Activated CD8-positive, alpha-beta T cell treated with anti-CD3 and anti-CD28 coated beads, Interleukin-2, amount 10 ng/mL, durations not matched to agents 7 days and 5 days (primary cell): Measurements from ENCODE around the gene NRF1. TPM values are rescaled to one million over a fixed set of nuclear protein-coding genes. Genes with fewer than 3 reads are reported as not detected.
"Not testable (repeated sequence)": the region's sequence is repeated elsewhere in the genome, so short reads cannot be mapped to it uniquely, and the experiment has no call there.

Source experiments
- ATAC-seq: fragments of 150-1000 bp; cut with Tn5 transposase; one replicate; pipeline ENCODE4 v1.10.0; 2021; ENCODE audit warnings: moderate library complexity
- CTCF ChIA-PET: fragments of 350-600 bp; sonication (Branson Sonifier 250); formaldehyde crosslinking; loops from one replicate; lab custom pipeline; 2021; ENCODE audit warnings: antibody characterized with exemption; lab: Charles Lee
- POLR2A ChIA-PET: fragments of 350-600 bp; sonication (Branson Sonifier 250); formaldehyde crosslinking; loops from one replicate; lab custom pipeline; 2021; ENCODE audit warnings: antibody characterized with exemption; lab: Charles Lee
- DNase-seq: peaks from one replicate; pipeline ENCODE4 v3.0.0-alpha.2; 2020
- H3K27ac Mint-ChIP-seq: one replicate; pipeline ENCODE4 v1.8.0; 2021; ENCODE audit warnings: mild to moderate bottlenecking, mixed read lengths
- H3K27me3 Mint-ChIP-seq: one replicate; pipeline ENCODE4 v1.8.0; 2021; ENCODE audit warnings: low read depth, mixed read lengths
- H3K36me3 Mint-ChIP-seq: one replicate; pipeline ENCODE4 v1.8.0; 2021; ENCODE audit warnings: low read depth, mixed read lengths
- H3K4me1 Mint-ChIP-seq: one replicate; pipeline ENCODE4 v1.8.0; 2021; ENCODE audit warnings: low read depth, mixed read lengths
- H3K4me3 Mint-ChIP-seq: one replicate; pipeline ENCODE4 v1.8.0; 2021; ENCODE audit warnings: mild to moderate bottlenecking, mixed read lengths
- H3K9me3 Mint-ChIP-seq: one replicate; pipeline ENCODE4 v1.8.0; 2022; ENCODE audit warnings: mixed read lengths; ENCODE audit not compliant: insufficient read depth
- total RNA-seq, 2 experiments: library from RNA; stranded (reverse); gene quantifications; one replicate each; pipeline ENCODE4 v1.2.3, GENCODE V29; 2021

Gene NRF1
- total RNA-seq, 2 experiments from 2014 or later = 28.1 to 30.0 TPM

GRCh38 chr7:129586179-129586578, 25.3 kb upstream of the NRF1 start:
- H3K27ac Mint-ChIP-seq, H3K36me3 Mint-ChIP-seq, DNase-seq, H3K4me1 Mint-ChIP-seq, H3K27me3 Mint-ChIP-seq, H3K4me3 Mint-ChIP-seq, ATAC-seq, CTCF ChIA-PET: not testable (repeated sequence)
- POLR2A ChIA-PET = interaction anchor here (0.7 kb wide), 1 partner anchor 179 kb away, joined by 4 read pairs; no protein-coding TSS in a partner anchor
- H3K9me3 Mint-ChIP-seq = peaks cover 17% of the 10 kb centered on the region

- Mint-ChIP-seq H3K27me3 (peaks cover 3% of the 10 kb centered on the region), H3K27ac (no peak overlapping the region), H3K4me1 (no peaks in the 10 kb centered on the region), H3K9me3 (peaks cover 17% of the 10 kb centered on the region), H3K36me3 (peaks cover 7% of the 10 kb centered on the region), H3K4me3 (no peak overlapping the region)
- DNase-seq = no peak
- ATAC-seq = no peak
- ChIA-PET CTCF (no interaction called here), POLR2A (no interaction called here)
Measured at GRCh38 chr7:129588268-129588667, 23.3 kb upstream of the NRF1 start.

DNA sequence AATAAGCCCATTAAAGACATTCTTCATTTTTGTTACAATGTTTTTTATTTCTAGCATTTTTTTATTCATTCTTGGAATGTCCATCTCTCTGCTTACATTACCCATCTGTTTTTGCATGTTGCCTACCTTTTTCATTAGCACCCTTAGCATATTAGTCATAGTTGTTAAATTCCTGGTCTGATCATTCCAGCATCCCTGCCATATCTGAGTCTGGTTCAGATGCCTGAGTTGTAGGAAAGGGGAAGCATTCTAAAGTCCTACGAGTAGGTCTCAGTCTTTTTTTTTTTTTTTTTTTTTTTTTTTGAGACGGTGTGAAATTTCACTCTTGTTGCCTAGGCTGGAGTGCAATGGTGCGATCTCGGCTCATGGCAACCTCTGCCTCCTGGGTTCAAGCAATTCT, 19.7 kb upstream of the NRF1 start:
- no peaks in the 10 kb centered on the region for H3K4me1 Mint-ChIP-seq
- no peak overlapping the region for H3K27ac Mint-ChIP-seq
- no peak for ATAC-seq
- no peaks in the 10 kb centered on the region for H3K9me3 Mint-ChIP-seq
- no peak for DNase-seq
- CTCF ChIA-PET = interaction anchor here (1.2 kb wide), 1 partner anchor 18 kb away, joined by 3 read pairs; no protein-coding TSS in a partner anchor
- H3K36me3 Mint-ChIP-seq = peaks cover 1% of the 10 kb centered on the region
- H3K4me3 Mint-ChIP-seq = no peak overlapping the region
- H3K27me3 Mint-ChIP-seq = peaks cover 3% of the 10 kb centered on the region
- POLR2A ChIA-PET = no interaction called here

DNA sequence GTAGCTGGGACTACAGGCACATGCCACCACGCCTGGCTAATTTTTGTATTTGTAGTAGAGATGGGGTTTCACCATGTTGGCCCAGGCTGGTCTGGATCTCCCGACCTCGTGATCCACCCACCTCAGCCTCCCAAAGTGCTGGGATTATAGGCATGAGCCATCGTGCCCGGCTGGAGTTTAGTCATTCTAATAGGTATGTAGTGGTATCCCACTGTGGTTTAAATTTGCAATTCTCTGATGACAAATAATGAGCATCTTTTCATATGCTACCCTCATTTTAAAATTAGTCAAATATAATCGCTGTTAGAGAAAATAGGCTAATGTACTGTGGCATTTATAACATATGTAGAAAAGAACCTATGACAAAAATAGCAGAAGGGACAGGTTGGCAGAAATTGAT, 15.1 kb upstream of the NRF1 start:
- DNase-seq, H3K36me3 Mint-ChIP-seq, H3K4me1 Mint-ChIP-seq, H3K9me3 Mint-ChIP-seq, H3K4me3 Mint-ChIP-seq, H3K27ac Mint-ChIP-seq, H3K27me3 Mint-ChIP-seq, ATAC-seq, CTCF ChIA-PET: not testable (repeated sequence)
- POLR2A ChIA-PET = interaction anchor here (0.7 kb wide), 1 partner anchor 570 kb away, joined by 5 read pairs; no protein-coding TSS in a partner anchor

- H3K4me3 Mint-ChIP-seq = no peak overlapping the region
- no peaks in the 10 kb centered on the region for H3K27me3 Mint-ChIP-seq
- no peaks in the 10 kb centered on the region for H3K4me1 Mint-ChIP-seq
- no peak for ATAC-seq
- no peaks in the 10 kb centered on the region for H3K9me3 Mint-ChIP-seq
- DNase-seq = no peak
- ChIA-PET POLR2A (interaction anchor here (1.4 kb wide), 1 partner anchor 12 kb away, joined by 3 read pairs; no protein-coding TSS in a partner anchor), CTCF (interaction anchor here (2.0 kb wide), 1 partner anchor 10 kb away, joined by 8 read pairs; no protein-coding TSS in a partner anchor)
- no peak overlapping the region for H3K27ac Mint-ChIP-seq
- H3K36me3 Mint-ChIP-seq = no peaks in the 10 kb centered on the region
Measured at GRCh38 chr7:129597672-129598071, 13.8 kb upstream of the NRF1 start.

GRCh38 chr7:129599174-129599573, 12.3 kb upstream of the NRF1 start:
- CTCF ChIA-PET = interaction anchor here (2.0 kb wide), 1 partner anchor 9 kb away, joined by 8 read pairs; no protein-coding TSS in a partner anchor
- no peaks in the 10 kb centered on the region for H3K4me1 Mint-ChIP-seq
- ATAC-seq = no peak

DNA sequence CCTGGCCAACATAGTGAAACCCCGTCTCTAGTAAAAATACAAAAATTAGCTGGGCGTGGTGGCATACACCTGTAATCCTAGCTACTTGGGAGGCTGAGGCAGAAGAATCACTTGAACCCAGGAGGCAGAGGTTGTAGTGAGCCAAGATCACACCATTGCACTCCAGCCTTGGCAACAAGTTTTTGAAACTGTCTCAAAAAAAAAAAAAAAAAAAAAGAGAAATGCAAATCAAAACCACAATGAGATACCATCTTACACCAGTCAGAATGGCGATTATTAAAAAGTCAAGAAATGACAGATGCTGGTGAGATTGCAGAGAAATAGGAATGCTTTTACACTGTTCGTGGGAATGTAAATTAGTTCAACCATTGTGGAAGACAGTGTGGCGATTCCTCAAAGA, 7.9 kb upstream of the NRF1 start:
- Mint-ChIP-seq H3K4me1 (peaks cover 13% of the 10 kb centered on the region), H3K36me3 (peaks cover 16% of the 10 kb centered on the region)
- H3K27me3 Mint-ChIP-seq, DNase-seq, H3K9me3 Mint-ChIP-seq, H3K27ac Mint-ChIP-seq, H3K4me3 Mint-ChIP-seq, ATAC-seq, POLR2A ChIA-PET, CTCF ChIA-PET: not testable (repeated sequence)

More at GRCh38 chr7:129599174-129599573, 12.3 kb upstream of the NRF1 start:
- no peaks in the 10 kb centered on the region for H3K9me3 Mint-ChIP-seq
- no peak overlapping the region for H3K4me3 Mint-ChIP-seq
- H3K27ac Mint-ChIP-seq = no peak overlapping the region
- no peaks in the 10 kb centered on the region for H3K36me3 Mint-ChIP-seq
- DNase-seq = no peak
- POLR2A ChIA-PET = interaction anchor here (0.6 kb wide), 1 partner anchor 286 kb away, joined by 3 read pairs; no protein-coding TSS in a partner anchor
- no peaks in the 10 kb centered on the region for H3K27me3 Mint-ChIP-seq

GRCh38 chr7:129604021-129604420, 7.5 kb upstream of the NRF1 start:
- CTCF ChIA-PET, H3K4me3 Mint-ChIP-seq, ATAC-seq, H3K27ac Mint-ChIP-seq, H3K9me3 Mint-ChIP-seq, H3K27me3 Mint-ChIP-seq, DNase-seq, POLR2A ChIA-PET: not testable (repeated sequence)
- Mint-ChIP-seq H3K4me1 (peaks cover 15% of the 10 kb centered on the region), H3K36me3 (peaks cover 16% of the 10 kb centered on the region)

DNA sequence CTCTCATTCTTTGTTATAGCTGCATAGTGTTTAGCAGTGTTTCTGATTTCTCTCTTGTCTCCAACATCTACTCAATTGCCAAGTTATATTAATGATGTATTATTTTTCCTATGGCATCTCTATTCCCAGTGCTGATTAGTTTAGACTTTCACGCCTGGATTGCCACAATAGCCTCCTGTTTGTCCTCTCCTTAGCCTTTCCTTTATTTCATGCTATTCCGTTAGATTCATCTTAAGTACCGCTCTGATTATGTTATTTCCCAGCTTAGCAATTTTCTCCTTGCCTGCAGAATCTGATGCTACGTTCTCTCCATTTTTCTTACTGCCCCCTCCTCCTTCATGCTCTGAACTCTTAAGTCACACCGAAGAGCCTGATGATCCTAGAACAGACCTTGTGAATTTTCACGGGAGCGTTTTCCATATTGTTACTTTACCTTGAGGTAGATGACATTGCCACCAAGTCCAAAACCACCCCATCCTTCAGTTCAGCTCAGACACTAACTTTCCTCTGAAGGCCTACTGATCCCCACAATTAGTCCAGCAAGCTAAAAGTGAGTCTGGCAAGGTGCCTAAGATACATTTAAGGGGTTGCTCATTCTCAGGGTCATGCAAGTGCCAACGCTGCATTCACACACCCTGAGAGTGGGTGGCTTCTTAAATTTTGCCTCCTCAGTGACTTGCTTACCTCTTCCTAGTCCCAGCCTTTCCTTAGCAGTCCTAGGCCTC, 6.6 kb upstream of the NRF1 start:
- Mint-ChIP-seq H3K9me3 (no peaks in the 10 kb centered on the region), H3K27ac (no peak overlapping the region), H3K27me3 (no peaks in the 10 kb centered on the region), H3K4me3 (no peak overlapping the region), H3K36me3 (peaks cover 23% of the 10 kb centered on the region), H3K4me1 (peaks cover 23% of the 10 kb centered on the region)
- DNase-seq (no peak), ATAC-seq (no peak)
- ChIA-PET POLR2A (no interaction called here), CTCF (interaction anchor here (1.3 to 2.7 kb wide), 4 partner anchors 10 to 237 kb away, joined by 4 to 9 read pairs (median 6); no protein-coding TSS in a partner anchor)

DNA sequence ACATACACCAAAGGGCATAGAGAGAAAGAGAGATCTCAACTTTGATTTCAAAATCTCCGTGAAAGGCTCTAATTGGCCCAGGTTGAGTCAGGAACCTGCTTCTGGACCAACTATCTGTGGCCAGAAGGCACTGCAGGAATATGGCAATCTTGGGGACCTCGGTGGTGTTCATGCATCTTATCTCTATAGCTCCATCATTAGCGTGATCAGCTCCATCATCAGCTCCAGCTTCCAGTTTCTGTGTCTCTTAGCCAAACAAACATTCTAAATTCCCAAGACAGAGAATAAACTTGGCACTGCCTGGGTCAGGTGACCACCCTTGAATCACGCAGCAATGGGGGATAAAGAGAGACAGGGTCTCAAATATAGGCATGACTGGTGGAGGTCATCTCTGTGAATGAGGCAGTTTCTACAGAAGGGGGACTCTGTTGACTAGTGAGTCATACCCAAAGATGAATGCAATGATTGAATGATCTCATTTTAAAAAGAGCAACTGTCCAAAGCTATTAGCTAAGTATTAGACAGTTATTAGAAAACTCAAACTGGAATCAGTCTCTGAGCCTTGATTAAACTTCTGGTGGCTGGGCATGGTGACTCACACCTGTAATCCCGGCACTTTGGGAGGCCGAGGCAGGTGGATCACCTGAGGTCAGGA, 5.4 kb upstream of the NRF1 start:
- Mint-ChIP-seq H3K4me1 (peaks cover 28% of the 10 kb centered on the region), H3K4me3 (no peak overlapping the region), H3K27ac (no peak overlapping the region), H3K27me3 (no peaks in the 10 kb centered on the region), H3K36me3 (peaks cover 26% of the 10 kb centered on the region), H3K9me3 (no peaks in the 10 kb centered on the region)
- ChIA-PET POLR2A (no interaction called here), CTCF (interaction anchor here (1.0 to 2.7 kb wide), 6 partner anchors 9 to 238 kb away, joined by 3 to 9 read pairs (median 4); no protein-coding TSS in a partner anchor)
- no peak for ATAC-seq
- no peak for DNase-seq

DNA sequence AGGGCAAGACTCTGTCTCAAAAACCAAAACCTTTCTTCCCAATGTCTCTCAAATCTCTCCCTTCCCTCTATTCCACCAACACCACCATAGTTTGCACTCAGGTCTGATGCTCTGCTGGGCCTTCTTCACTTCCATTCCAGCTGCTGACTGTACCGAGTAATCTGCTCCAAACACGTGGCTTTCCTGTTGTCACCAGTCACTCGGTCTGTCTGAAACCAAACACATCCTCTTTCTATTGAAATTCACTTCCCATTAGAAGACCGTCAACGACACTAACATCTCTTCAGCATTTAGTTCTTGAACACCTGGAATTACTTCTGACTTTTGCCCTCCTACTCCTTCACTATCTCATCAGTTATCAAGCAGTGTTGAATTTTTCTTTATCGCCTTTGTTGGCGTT, 4.7 kb upstream of the NRF1 start:
- H3K27me3 Mint-ChIP-seq = no peaks in the 10 kb centered on the region
- peaks cover 28% of the 10 kb centered on the region for H3K4me1 Mint-ChIP-seq
- no peak overlapping the region for H3K27ac Mint-ChIP-seq
- H3K4me3 Mint-ChIP-seq = no peak overlapping the region
- ATAC-seq (no peak), DNase-seq (no peak)
- no peaks in the 10 kb centered on the region for H3K9me3 Mint-ChIP-seq
- CTCF ChIA-PET = interaction anchor here (1.0 to 2.7 kb wide), 7 partner anchors 15 to 381 kb away, joined by 3 to 9 read pairs (median 3); no protein-coding TSS in a partner anchor
- H3K36me3 Mint-ChIP-seq = peaks cover 27% of the 10 kb centered on the region
- POLR2A ChIA-PET = no interaction called here
